Measurements from ENCODE around the gene CXCL17. TPM values are rescaled to one million over a fixed set of nuclear protein-coding genes. Genes with fewer than 3 reads are reported as not detected.
A peak's percentile ranks its signal among the peaks of the same experiment; 100 is the strongest.
"Not testable (repeated sequence)": the region's sequence is repeated elsewhere in the genome, so short reads cannot be mapped to it uniquely, and the experiment has no call there.

Gene CXCL17, protein sequence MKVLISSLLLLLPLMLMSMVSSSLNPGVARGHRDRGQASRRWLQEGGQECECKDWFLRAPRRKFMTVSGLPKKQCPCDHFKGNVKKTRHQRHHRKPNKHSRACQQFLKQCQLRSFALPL
- not detected for total RNA-seq

DNA sequence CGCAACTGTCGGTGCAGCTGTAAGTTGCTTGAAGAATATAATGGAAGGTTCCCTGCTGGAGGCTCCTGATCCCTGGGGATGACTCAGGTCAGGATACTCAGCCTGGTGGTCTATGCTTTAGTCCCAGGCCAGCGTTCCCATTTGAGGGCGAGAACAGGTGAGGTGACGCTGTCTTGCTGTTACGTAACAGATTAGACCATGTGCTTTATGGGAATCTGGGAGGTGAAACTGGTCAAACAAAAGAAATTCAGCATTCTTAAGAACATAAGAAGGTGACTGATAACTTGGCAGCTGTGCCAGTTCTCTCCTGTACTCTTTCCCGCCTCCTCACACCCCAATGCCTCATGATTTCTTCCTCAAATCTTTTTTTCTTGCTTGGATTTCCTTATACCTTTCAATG is at the start of gene CXCL17:
Gene CXCL17, minus strand, starts transcription at position 114 of the 400 bp plus-strand sequence. CDS start 114 bp downstream, outside the sequence.
- CTCF ChIA-PET, result interaction anchor here (2.4 to 3.2 kb wide), 4 partner anchors 8 to 87 kb away, joined by 8 to 96 read pairs (median 47); partner anchors contain the start of gene CEACAM1
- H3K36me3 Mint-ChIP-seq (ENCODE audit: low read depth), result no peaks in the 10 kb centered on the region
- peaks cover 25% of the 10 kb centered on the region for H3K4me1 Mint-ChIP-seq (ENCODE audit: low read depth)
- no peak within 1 kb of the TSS for H3K27ac Mint-ChIP-seq
- POLR2A ChIA-PET, result no interaction called here
- peaks cover 3% of the 10 kb centered on the region for H3K27me3 Mint-ChIP-seq (ENCODE audit: low read depth)
- ATAC-seq, result no peak
- no peak for DNase-seq
- no peak within 1 kb of the TSS for H3K4me3 Mint-ChIP-seq
- no peaks in the 10 kb centered on the region for H3K9me3 Mint-ChIP-seq (ENCODE audit: insufficient read depth)

DNA sequence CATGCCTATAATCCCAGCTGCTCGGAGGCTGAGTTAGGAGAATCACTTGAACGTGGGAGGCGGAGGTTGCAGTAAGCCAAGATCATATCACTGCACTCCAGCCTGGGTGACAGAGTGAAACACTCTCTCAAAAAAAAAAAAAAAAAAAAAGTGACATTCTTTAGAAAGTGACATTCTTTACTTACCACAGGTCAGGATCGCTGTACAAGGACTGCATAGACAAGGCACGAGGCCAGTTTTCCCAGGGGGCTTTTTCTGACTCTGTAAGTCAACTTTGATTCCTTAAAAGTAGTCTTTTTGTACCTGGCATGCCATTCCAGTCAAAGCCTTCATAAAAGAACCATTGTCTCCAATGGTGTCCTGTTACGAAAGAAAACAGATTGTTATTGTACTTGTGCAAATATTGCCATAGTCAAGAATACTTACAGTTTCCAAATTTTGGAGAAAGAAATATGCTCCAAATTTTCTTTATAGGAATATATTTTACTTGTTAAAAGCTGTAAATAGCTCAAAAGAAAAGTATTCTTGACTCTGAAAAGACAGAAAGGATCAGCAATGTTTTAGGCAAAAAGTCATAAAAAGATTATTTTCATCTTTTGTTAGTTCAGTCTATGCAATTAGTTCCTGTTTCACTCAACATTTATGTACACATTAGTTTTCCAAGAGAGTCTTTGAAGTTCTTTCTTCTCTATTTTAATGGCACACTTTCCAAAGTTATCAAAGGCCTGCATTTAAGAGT is 46.2 kb upstream of the CXCL17 start:
- DNase-seq (no peak), ATAC-seq (no peak)
- CTCF ChIA-PET, result interaction anchor here (1.3 to 1.5 kb wide), 4 partner anchors 10 to 40 kb away, joined by 3 read pairs; partner anchors contain the start of gene CEACAM1
- POLR2A ChIA-PET, result no interaction called here
- Mint-ChIP-seq H3K4me3 (no peak overlapping the region), H3K27me3 (ENCODE audit: low read depth) (no peaks in the 10 kb centered on the region), H3K36me3 (ENCODE audit: low read depth) (peaks cover 3% of the 10 kb centered on the region), H3K27ac (no peak overlapping the region), H3K9me3 (ENCODE audit: insufficient read depth) (no peaks in the 10 kb centered on the region), H3K4me1 (ENCODE audit: low read depth) (peaks cover 29% of the 10 kb centered on the region)

- DNase-seq, result no peak
- Mint-ChIP-seq H3K9me3 (ENCODE audit: insufficient read depth) (no peaks in the 10 kb centered on the region), H3K27ac (no peak overlapping the region), H3K27me3 (ENCODE audit: low read depth) (no peaks in the 10 kb centered on the region), H3K4me1 (ENCODE audit: low read depth) (peaks cover 35% of the 10 kb centered on the region), H3K36me3 (ENCODE audit: low read depth) (peaks cover 6% of the 10 kb centered on the region), H3K4me3 (no peak overlapping the region)
- POLR2A ChIA-PET, result no interaction called here
- CTCF ChIA-PET, result interaction anchor here (1.0 to 1.5 kb wide), 4 partner anchors 14 to 48 kb away, joined by 3 to 4 read pairs (median 4); no protein-coding TSS in a partner anchor
- no peak for ATAC-seq
These were observed 45.0 kb upstream of the CXCL17 start for GRCh38 chr19:42487798-42488178.

DNA sequence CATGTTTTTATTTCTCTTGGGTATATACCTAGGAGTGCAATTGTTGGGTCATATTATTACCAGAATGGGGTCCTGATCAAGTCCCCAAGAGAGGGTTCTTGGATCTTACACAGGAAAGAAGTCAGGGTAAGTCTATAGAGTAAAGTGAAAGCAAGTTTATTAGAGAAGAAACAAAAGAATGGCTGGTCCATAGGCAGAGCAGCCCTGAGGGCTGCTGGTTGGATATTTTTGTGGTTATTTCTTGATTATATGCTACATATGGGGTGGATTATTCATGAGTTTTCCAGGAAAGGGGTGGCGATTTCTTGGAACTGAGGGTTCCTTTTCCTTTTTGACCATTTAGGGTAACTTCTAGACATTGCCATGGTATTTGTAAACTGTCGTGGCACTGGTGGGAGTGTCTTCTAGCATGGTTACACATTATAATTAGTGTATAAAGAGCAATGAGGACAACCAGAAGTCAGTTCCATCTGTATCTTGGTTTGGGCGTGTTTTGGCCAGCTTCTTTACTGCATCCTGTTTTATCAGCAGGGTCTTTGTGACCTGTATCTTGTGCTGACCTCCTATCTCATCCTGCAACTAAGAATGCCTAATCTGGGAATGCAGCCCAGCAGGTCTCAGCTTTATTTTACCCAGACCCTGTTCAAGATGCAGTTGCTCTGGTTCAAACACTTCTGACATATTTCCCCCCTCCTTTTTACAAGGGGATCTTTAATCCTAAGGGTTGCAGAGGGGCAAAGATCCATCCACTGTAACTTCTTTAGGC is 44.5 kb upstream of the CXCL17 start:
- DNase-seq (peak; percentile 71), ATAC-seq (peak; percentile 77)
- Mint-ChIP-seq H3K27ac (peak overlapping the region; percentile 74), H3K27me3 (ENCODE audit: low read depth) (no peaks in the 10 kb centered on the region), H3K9me3 (ENCODE audit: insufficient read depth) (no peaks in the 10 kb centered on the region), H3K4me3 (peak overlapping the region; percentile 20), H3K4me1 (ENCODE audit: low read depth) (peaks cover 35% of the 10 kb centered on the region), H3K36me3 (ENCODE audit: low read depth) (peaks cover 6% of the 10 kb centered on the region)
- ChIA-PET POLR2A (no interaction called here), CTCF (interaction anchor here (1.0 to 1.2 kb wide), 3 partner anchors 14 to 47 kb away, joined by 3 to 4 read pairs (median 4); no protein-coding TSS in a partner anchor)

DNA sequence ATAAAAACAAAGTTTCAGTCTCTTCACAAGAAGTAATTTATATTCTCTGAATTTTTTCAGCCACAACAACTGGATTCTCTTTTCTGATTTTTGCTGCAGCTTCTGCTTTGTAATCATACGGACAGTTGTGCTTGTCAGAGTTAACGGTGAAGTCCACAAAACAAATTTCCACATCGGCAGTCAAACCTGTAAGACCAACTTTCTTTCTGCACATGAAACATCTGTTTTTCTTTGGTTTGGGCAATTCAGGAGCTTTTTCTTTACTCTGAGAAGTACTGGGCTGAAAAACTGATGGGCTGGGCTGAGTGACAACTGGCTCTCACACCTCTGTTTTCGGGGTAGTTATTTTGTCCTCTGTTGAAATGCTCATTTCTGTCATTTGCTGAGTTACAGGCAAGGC is 42.3 kb upstream of the CXCL17 start:
- CTCF ChIA-PET, result interaction anchor here (1.2 to 2.3 kb wide), 2 partner anchors 43 to 45 kb away, joined by 3 to 8 read pairs; partner anchors contain the start of gene CEACAM1
- ATAC-seq; H3K27me3 Mint-ChIP-seq (ENCODE audit: low read depth); H3K4me3 Mint-ChIP-seq; H3K9me3 Mint-ChIP-seq (ENCODE audit: insufficient read depth); H3K27ac Mint-ChIP-seq; DNase-seq; POLR2A ChIA-PET: not testable (repeated sequence)
- peaks cover 10% of the 10 kb centered on the region for H3K36me3 Mint-ChIP-seq (ENCODE audit: low read depth)
- H3K4me1 Mint-ChIP-seq (ENCODE audit: low read depth), result peaks cover 54% of the 10 kb centered on the region

DNA sequence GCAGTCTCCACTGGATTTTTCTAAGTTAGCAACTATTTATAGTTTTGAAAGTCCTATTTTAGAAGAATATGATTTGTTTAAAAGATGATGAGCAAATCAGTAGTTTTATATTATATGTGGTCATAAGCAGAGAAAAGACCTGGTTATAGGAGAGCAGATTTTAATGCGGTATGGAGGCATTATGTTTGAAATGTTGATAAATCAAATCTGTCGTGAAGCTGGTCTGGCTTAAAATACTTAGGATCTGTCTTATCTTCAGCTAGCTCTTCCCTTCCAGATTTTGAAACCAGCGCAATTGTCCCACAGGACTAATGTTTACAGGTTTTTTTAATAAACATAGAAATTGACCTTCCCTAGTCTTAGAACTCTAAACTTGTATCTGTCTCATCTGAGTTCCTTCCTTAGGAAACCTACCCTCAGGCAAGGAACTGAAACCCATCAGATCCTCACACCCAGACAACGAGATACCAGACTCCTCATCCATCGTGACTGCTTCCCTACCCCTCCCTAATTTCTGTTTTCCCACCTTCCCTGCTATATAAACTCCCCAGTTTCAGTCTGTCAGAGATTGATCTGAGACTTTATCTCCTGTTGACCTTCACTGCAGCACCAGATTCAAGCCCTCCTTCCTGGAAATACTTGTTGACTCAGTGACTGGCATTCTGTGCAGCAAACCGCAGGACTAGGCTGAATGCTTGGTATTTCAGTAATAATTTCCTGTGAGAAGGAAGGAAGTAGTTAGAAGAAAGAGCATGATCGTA is 37.8 kb upstream of the CXCL17 start:
- peak overlapping the region; percentile 75 for H3K27ac Mint-ChIP-seq
- POLR2A ChIA-PET, result no interaction called here
- H3K9me3 Mint-ChIP-seq (ENCODE audit: insufficient read depth), result no peaks in the 10 kb centered on the region
- DNase-seq, result peak; percentile 50
- no peaks in the 10 kb centered on the region for H3K27me3 Mint-ChIP-seq (ENCODE audit: low read depth)
- peaks cover 7% of the 10 kb centered on the region for H3K36me3 Mint-ChIP-seq (ENCODE audit: low read depth)
- peak; percentile 58 for ATAC-seq
- CTCF ChIA-PET, result interaction anchor here (1.1 to 2.9 kb wide), 4 partner anchors 10 to 48 kb away, joined by 4 to 11 read pairs (median 4); partner anchors contain the start of gene CEACAM1
- peak overlapping the region; percentile 48 for H3K4me3 Mint-ChIP-seq
- H3K4me1 Mint-ChIP-seq (ENCODE audit: low read depth), result peaks cover 48% of the 10 kb centered on the region

DNA sequence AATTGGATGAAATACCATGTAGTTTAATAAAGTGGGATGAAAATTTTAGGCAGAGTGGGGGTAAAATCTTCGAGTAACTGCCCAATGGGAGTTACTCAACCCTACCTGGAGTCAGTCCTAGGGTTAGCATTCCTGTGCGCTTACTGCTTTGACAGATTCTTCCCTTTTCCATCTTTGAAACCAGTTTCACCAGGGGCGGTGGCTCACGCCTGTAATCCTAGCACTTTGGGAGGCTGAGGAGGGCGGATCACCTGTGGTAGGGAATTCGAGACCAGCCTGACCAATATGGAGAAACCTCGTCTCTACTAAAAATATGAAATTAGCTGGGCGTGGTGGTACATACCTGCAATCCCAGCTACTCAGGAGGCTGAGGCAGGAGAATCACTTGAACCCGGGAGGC is 37.0 kb upstream of the CXCL17 start:
- ATAC-seq (no peak), DNase-seq (no peak)
- Mint-ChIP-seq H3K4me3 (no peak overlapping the region), H3K27me3 (ENCODE audit: low read depth) (peaks cover 2% of the 10 kb centered on the region), H3K27ac (no peak overlapping the region), H3K36me3 (ENCODE audit: low read depth) (peaks cover 7% of the 10 kb centered on the region), H3K9me3 (ENCODE audit: insufficient read depth) (no peaks in the 10 kb centered on the region), H3K4me1 (ENCODE audit: low read depth) (peaks cover 44% of the 10 kb centered on the region)
- CTCF ChIA-PET, result interaction anchor here (1.0 to 2.9 kb wide), 6 partner anchors 9 to 49 kb away, joined by 3 to 11 read pairs (median 4); partner anchors contain the start of gene CEACAM1
- POLR2A ChIA-PET, result no interaction called here

DNA sequence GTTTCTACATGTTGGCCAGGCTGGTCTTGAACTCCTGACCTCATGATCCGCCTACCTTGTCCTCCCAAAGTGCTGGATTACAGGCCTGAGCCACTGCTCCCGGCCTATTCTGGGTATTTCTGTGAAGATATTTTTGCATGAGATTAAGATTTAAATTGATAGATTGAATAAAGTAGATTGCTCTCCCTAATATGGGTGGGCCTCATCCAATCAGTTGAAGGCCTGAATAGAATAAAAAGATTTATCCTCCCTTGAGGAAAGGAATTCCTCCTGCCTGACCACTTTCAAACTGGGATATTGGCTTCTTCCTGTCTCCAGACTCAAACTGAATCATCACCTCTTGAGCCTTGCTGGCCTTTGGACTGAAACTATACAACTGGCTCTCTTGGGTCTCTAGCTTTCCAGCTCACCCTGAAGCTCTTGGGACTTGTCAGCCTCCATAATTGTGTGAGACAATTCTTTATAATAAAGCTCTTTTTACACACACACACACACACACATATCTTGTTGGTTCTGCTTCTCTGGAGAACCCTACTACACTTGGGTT is 36.1 kb upstream of the CXCL17 start:
- no peak for DNase-seq
- Mint-ChIP-seq H3K27ac (no peak overlapping the region), H3K4me1 (ENCODE audit: low read depth) (peaks cover 39% of the 10 kb centered on the region), H3K36me3 (ENCODE audit: low read depth) (peaks cover 7% of the 10 kb centered on the region), H3K27me3 (ENCODE audit: low read depth) (peaks cover 3% of the 10 kb centered on the region), H3K9me3 (ENCODE audit: insufficient read depth) (no peaks in the 10 kb centered on the region), H3K4me3 (no peak overlapping the region)
- ChIA-PET CTCF (interaction anchor here (1.0 to 2.9 kb wide), 5 partner anchors 12 to 50 kb away, joined by 3 to 11 read pairs (median 4); partner anchors contain the start of gene CEACAM1), POLR2A (no interaction called here)
- ATAC-seq, result no peak

GRCh38 chr19:42477933-42478332 is 35.2 kb upstream of the CXCL17 start:
- POLR2A ChIA-PET, result no interaction called here
- Mint-ChIP-seq H3K27ac (no peak overlapping the region), H3K36me3 (ENCODE audit: low read depth) (peaks cover 4% of the 10 kb centered on the region), H3K9me3 (ENCODE audit: insufficient read depth) (no peaks in the 10 kb centered on the region), H3K4me1 (ENCODE audit: low read depth) (peaks cover 34% of the 10 kb centered on the region), H3K4me3 (no peak overlapping the region), H3K27me3 (ENCODE audit: low read depth) (peaks cover 3% of the 10 kb centered on the region)
- CTCF ChIA-PET, result interaction anchor here (1.0 to 2.9 kb wide), 3 partner anchors 11 to 51 kb away, joined by 3 to 11 read pairs (median 5); partner anchors contain the start of gene CEACAM1
- DNase-seq (no peak), ATAC-seq (no peak)

DNA sequence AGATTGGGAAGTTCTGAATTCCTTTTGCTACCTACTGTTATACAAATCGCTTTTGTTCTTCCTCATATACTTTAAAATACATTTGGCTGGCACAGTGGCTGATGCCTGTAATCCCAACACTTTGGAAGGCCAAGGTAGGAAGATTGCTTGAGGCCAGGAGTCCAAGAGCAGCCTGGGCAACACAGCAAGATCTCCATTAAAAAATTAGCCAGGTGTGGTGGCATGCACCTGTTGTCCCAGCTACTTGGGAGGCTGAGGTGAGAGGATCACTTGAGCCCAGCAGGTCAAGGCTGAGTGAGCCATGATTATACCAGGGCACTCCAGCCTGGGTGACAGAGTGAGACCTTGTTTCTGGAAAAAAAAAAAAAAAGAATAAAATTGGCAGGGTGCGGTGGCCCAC is 34.4 kb upstream of the CXCL17 start:
- peaks cover 3% of the 10 kb centered on the region for H3K27me3 Mint-ChIP-seq (ENCODE audit: low read depth)

GRCh38 chr19:42475366-42475765 is 32.6 kb upstream of the CXCL17 start:
- Mint-ChIP-seq H3K27me3 (ENCODE audit: low read depth) (peaks cover 3% of the 10 kb centered on the region), H3K4me3 (no peak overlapping the region), H3K4me1 (ENCODE audit: low read depth) (peaks cover 19% of the 10 kb centered on the region), H3K9me3 (ENCODE audit: insufficient read depth) (no peaks in the 10 kb centered on the region), H3K36me3 (ENCODE audit: low read depth) (no peaks in the 10 kb centered on the region), H3K27ac (no peak overlapping the region)
- DNase-seq (no peak), ATAC-seq (no peak)
- ChIA-PET POLR2A (no interaction called here), CTCF (interaction anchor here (3.2 kb wide), 1 partner anchor 25 kb away, joined by 18 read pairs; no protein-coding TSS in a partner anchor)

More for the DNA sequence above, 34.4 kb upstream of the CXCL17 start:
- ATAC-seq (no peak), DNase-seq (no peak)
- Mint-ChIP-seq H3K27ac (no peak overlapping the region), H3K4me1 (ENCODE audit: low read depth) (peaks cover 34% of the 10 kb centered on the region), H3K4me3 (no peak overlapping the region), H3K9me3 (ENCODE audit: insufficient read depth) (no peaks in the 10 kb centered on the region), H3K36me3 (ENCODE audit: low read depth) (peaks cover 4% of the 10 kb centered on the region)
- ChIA-PET POLR2A (no interaction called here), CTCF (interaction anchor here (1.1 kb wide), 1 partner anchor 10 kb away, joined by 5 read pairs; no protein-coding TSS in a partner anchor)

Measured in activated CD8-positive, alpha-beta T cell treated with anti-CD3 and anti-CD28 coated beads, Interleukin-2, amount 10 ng/mL, durations not matched to agents 7 days and 5 days (primary cell).